ENCODE data around the gene PER3. TPM values are rescaled to one million over a fixed set of nuclear protein-coding genes. Genes with fewer than 3 reads are reported as not detected.
"Not testable (repeated sequence)": the region's sequence is repeated elsewhere in the genome, so short reads cannot be mapped to it uniquely, and the experiment has no call there.

Gene PER3
- total RNA-seq, 2 experiments from 2014 or later: 0.97 to 1.2 TPM

- H3K36me3 Mint-ChIP-seq (ENCODE audit: low read depth): peaks cover 28% of the 10 kb centered on the region
- no peak for DNase-seq
- peaks cover 29% of the 10 kb centered on the region for H3K4me1 Mint-ChIP-seq (ENCODE audit: low read depth)
- no peaks in the 10 kb centered on the region for H3K9me3 Mint-ChIP-seq (ENCODE audit: insufficient read depth)
- ChIA-PET CTCF (interaction anchor here (0.7 to 1.0 kb wide), 2 partner anchors 10 to 119 kb away, joined by 3 read pairs; partner anchors contain the start of gene VAMP3), POLR2A (interaction anchor here (2.1 kb wide), 1 partner anchor 9 kb away, joined by 7 read pairs; the partner anchor contains the start of gene VAMP3)
- H3K4me3 Mint-ChIP-seq: no peak overlapping the region
- no peak for ATAC-seq
- H3K27me3 Mint-ChIP-seq (ENCODE audit: low read depth): peaks cover 4% of the 10 kb centered on the region
- no peak overlapping the region for H3K27ac Mint-ChIP-seq
Observed at GRCh38 chr1:7780976-7781375, 3.1 kb upstream of the PER3 start.

GRCh38 chr1:7781501-7781900, 2.6 kb upstream of the PER3 start:
- Mint-ChIP-seq H3K36me3 (ENCODE audit: low read depth) (peaks cover 25% of the 10 kb centered on the region), H3K9me3 (ENCODE audit: insufficient read depth) (no peaks in the 10 kb centered on the region), H3K4me3 (peak overlapping the region; percentile 58), H3K27me3 (ENCODE audit: low read depth) (peaks cover 4% of the 10 kb centered on the region), H3K27ac (peak overlapping the region; percentile 74), H3K4me1 (ENCODE audit: low read depth) (peaks cover 29% of the 10 kb centered on the region)
- no peak for ATAC-seq
- ChIA-PET POLR2A (interaction anchor here (2.1 kb wide), 1 partner anchor 10 kb away, joined by 7 read pairs; the partner anchor contains the start of gene VAMP3), CTCF (interaction anchor here (0.7 to 2.0 kb wide), 4 partner anchors 10 to 180 kb away, joined by 3 to 7 read pairs (median 3); partner anchors contain the start of genes PARK7 and VAMP3)
- no peak for DNase-seq

GRCh38 chr1:7781923-7782495, 2.1 kb upstream of the PER3 start:
- DNase-seq: peak; percentile 26
- H3K27me3 Mint-ChIP-seq (ENCODE audit: low read depth): peaks cover 7% of the 10 kb centered on the region
- H3K9me3 Mint-ChIP-seq (ENCODE audit: insufficient read depth): no peaks in the 10 kb centered on the region
- POLR2A ChIA-PET: interaction anchor here (2.1 kb wide), 1 partner anchor 10 kb away, joined by 7 read pairs; the partner anchor contains the start of gene VAMP3
- no peak for ATAC-seq
- peaks cover 29% of the 10 kb centered on the region for H3K4me1 Mint-ChIP-seq (ENCODE audit: low read depth)
- CTCF ChIA-PET: interaction anchor here (0.7 to 2.0 kb wide), 3 partner anchors 29 to 180 kb away, joined by 3 to 7 read pairs (median 3); partner anchors contain the start of gene PARK7
- peak overlapping the region; percentile 58 for H3K4me3 Mint-ChIP-seq
- peak overlapping the region; percentile 76 for H3K27ac Mint-ChIP-seq
- peaks cover 22% of the 10 kb centered on the region for H3K36me3 Mint-ChIP-seq (ENCODE audit: low read depth)

- no peaks in the 10 kb centered on the region for H3K9me3 Mint-ChIP-seq (ENCODE audit: insufficient read depth)
- ChIA-PET POLR2A (no interaction called here), CTCF (interaction anchor here (2.0 kb wide), 1 partner anchor 31 kb away, joined by 7 read pairs; no protein-coding TSS in a partner anchor)
Observed at GRCh38 chr1:7783178-7783711, 846 bp upstream of the PER3 start.

GRCh38 chr1:7784492-7785071, 491 bp downstream of the PER3 start:
- H3K27ac Mint-ChIP-seq: no peak overlapping the region
- CTCF ChIA-PET: no interaction called here
- peaks cover 29% of the 10 kb centered on the region for H3K4me1 Mint-ChIP-seq (ENCODE audit: low read depth)
- H3K4me3 Mint-ChIP-seq: peak overlapping the region; percentile 35
- ATAC-seq (no peak), DNase-seq (no peak)
- peaks cover 14% of the 10 kb centered on the region for H3K36me3 Mint-ChIP-seq (ENCODE audit: low read depth)
- no peaks in the 10 kb centered on the region for H3K9me3 Mint-ChIP-seq (ENCODE audit: insufficient read depth)
- peaks cover 7% of the 10 kb centered on the region for H3K27me3 Mint-ChIP-seq (ENCODE audit: low read depth)
- POLR2A ChIA-PET: interaction anchor here (0.5 kb wide), 1 partner anchor 56 kb away, joined by 3 read pairs; no protein-coding TSS in a partner anchor

More at GRCh38 chr1:7783178-7783711, 846 bp upstream of the PER3 start:
- Mint-ChIP-seq H3K36me3 (ENCODE audit: low read depth) (peaks cover 17% of the 10 kb centered on the region), H3K4me1 (ENCODE audit: low read depth) (peaks cover 29% of the 10 kb centered on the region), H3K27me3 (ENCODE audit: low read depth) (peaks cover 7% of the 10 kb centered on the region), H3K27ac (peak overlapping the region; percentile 23), H3K4me3 (peak overlapping the region; percentile 58)
- DNase-seq (peak; percentile 49), ATAC-seq (peak; percentile 34)

- ATAC-seq (no peak), DNase-seq (no peak)
- peaks cover 16% of the 10 kb centered on the region for H3K36me3 Mint-ChIP-seq (ENCODE audit: low read depth)
- peaks cover 7% of the 10 kb centered on the region for H3K27me3 Mint-ChIP-seq (ENCODE audit: low read depth)
- ChIA-PET POLR2A (interaction anchor here (0.5 kb wide), 1 partner anchor 55 kb away, joined by 3 read pairs; no protein-coding TSS in a partner anchor), CTCF (no interaction called here)
- H3K4me3 Mint-ChIP-seq: peak overlapping the region; percentile 35
- peak overlapping the region; percentile 22 for H3K27ac Mint-ChIP-seq
- H3K4me1 Mint-ChIP-seq (ENCODE audit: low read depth): peaks cover 29% of the 10 kb centered on the region
- H3K9me3 Mint-ChIP-seq (ENCODE audit: insufficient read depth): peaks cover 5% of the 10 kb centered on the region
Observed at GRCh38 chr1:7785108-7785507, 1.0 kb downstream of the PER3 start.

- POLR2A ChIA-PET: no interaction called here
- Mint-ChIP-seq H3K36me3 (ENCODE audit: low read depth) (peaks cover 16% of the 10 kb centered on the region), H3K27ac (no peak overlapping the region), H3K9me3 (ENCODE audit: insufficient read depth) (peaks cover 11% of the 10 kb centered on the region), H3K27me3 (ENCODE audit: low read depth) (peaks cover 7% of the 10 kb centered on the region), H3K4me1 (ENCODE audit: low read depth) (peaks cover 18% of the 10 kb centered on the region), H3K4me3 (no peak overlapping the region)
- no peak for DNase-seq
- CTCF ChIA-PET: interaction anchor here (1.0 to 2.6 kb wide), 3 partner anchors 13 to 119 kb away, joined by 3 to 10 read pairs (median 3); no protein-coding TSS in a partner anchor
- no peak for ATAC-seq
Observed at GRCh38 chr1:7786795-7787194, 2.7 kb downstream of the PER3 start.

GRCh38 chr1:7789828-7790227, 5.7 kb downstream of the PER3 start:
- DNase-seq (no peak), ATAC-seq (no peak)
- peaks cover 3% of the 10 kb centered on the region for H3K4me1 Mint-ChIP-seq (ENCODE audit: low read depth)
- ChIA-PET POLR2A (no interaction called here), CTCF (interaction anchor here (1.4 kb wide), 1 partner anchor 185 kb away, joined by 3 read pairs; no protein-coding TSS in a partner anchor)
- peaks cover 13% of the 10 kb centered on the region for H3K9me3 Mint-ChIP-seq (ENCODE audit: insufficient read depth)
- H3K27me3 Mint-ChIP-seq (ENCODE audit: low read depth): peaks cover 7% of the 10 kb centered on the region
- no peak overlapping the region for H3K27ac Mint-ChIP-seq
- H3K4me3 Mint-ChIP-seq: no peak overlapping the region
- peaks cover 16% of the 10 kb centered on the region for H3K36me3 Mint-ChIP-seq (ENCODE audit: low read depth)

GRCh38 chr1:7791027-7791426, 6.9 kb downstream of the PER3 start:
- H3K4me3 Mint-ChIP-seq; H3K27ac Mint-ChIP-seq; H3K27me3 Mint-ChIP-seq (ENCODE audit: low read depth); H3K4me1 Mint-ChIP-seq (ENCODE audit: low read depth); POLR2A ChIA-PET; ATAC-seq; DNase-seq: not testable (repeated sequence)
- Mint-ChIP-seq H3K36me3 (ENCODE audit: low read depth) (peaks cover 16% of the 10 kb centered on the region), H3K9me3 (ENCODE audit: insufficient read depth) (peaks cover 13% of the 10 kb centered on the region)
- CTCF ChIA-PET: interaction anchor here (1.4 kb wide), 1 partner anchor 184 kb away, joined by 3 read pairs; no protein-coding TSS in a partner anchor

- DNase-seq: no peak
- CTCF ChIA-PET: interaction anchor here (2.0 kb wide), 1 partner anchor 43 kb away, joined by 5 read pairs; no protein-coding TSS in a partner anchor
- Mint-ChIP-seq H3K4me3 (no peak overlapping the region), H3K27ac (no peak overlapping the region), H3K36me3 (ENCODE audit: low read depth) (peaks cover 9% of the 10 kb centered on the region), H3K4me1 (ENCODE audit: low read depth) (no peaks in the 10 kb centered on the region), H3K27me3 (ENCODE audit: low read depth) (no peaks in the 10 kb centered on the region), H3K9me3 (ENCODE audit: insufficient read depth) (peaks cover 6% of the 10 kb centered on the region)
- POLR2A ChIA-PET: no interaction called here
- ATAC-seq: no peak
Observed at GRCh38 chr1:7795406-7795805, 11.3 kb downstream of the PER3 start.

GRCh38 chr1:7805460-7805859, 21.4 kb downstream of the PER3 start:
- no peaks in the 10 kb centered on the region for H3K36me3 Mint-ChIP-seq (ENCODE audit: low read depth)
- ATAC-seq (no peak), DNase-seq (no peak)
- no peak overlapping the region for H3K27ac Mint-ChIP-seq
- no peak overlapping the region for H3K4me3 Mint-ChIP-seq
- ChIA-PET CTCF (no interaction called here), POLR2A (no interaction called here)
- H3K4me1 Mint-ChIP-seq (ENCODE audit: low read depth): no peaks in the 10 kb centered on the region
- no peaks in the 10 kb centered on the region for H3K27me3 Mint-ChIP-seq (ENCODE audit: low read depth)
- no peaks in the 10 kb centered on the region for H3K9me3 Mint-ChIP-seq (ENCODE audit: insufficient read depth)
